ENCODE measurements around the gene PARL. TPM values are rescaled to one million over a fixed set of nuclear protein-coding genes. Genes with fewer than 3 reads are reported as not detected.

The PARL gene
- total RNA-seq, 1 experiment from 2014 or later = 69.7 TPM

- TF ChIP-seq POLR2AphosphoS5 (IDR thresholded peaks at IDR 0.05; ENCODE audit: low read depth, low read length) (no peak), EZH2phosphoT487 (IDR thresholded peaks at IDR 0.05; ENCODE audit: borderline replicate concordance) (no peak), RAD21 (IDR thresholded peaks at IDR 0.05; ENCODE audit: low read depth) (no peak), EGR1 (IDR thresholded peaks at IDR 0.05; ENCODE audit: low read depth) (no peak), POLR2A (IDR thresholded peaks at IDR 0.05; ENCODE audit: borderline replicate concordance, extremely low read depth, insufficient read depth, insufficient read length) (no peak), ZFX (IDR thresholded peaks at IDR 0.05) (no peak), YY1 (IDR thresholded peaks at IDR 0.05; ENCODE audit: extremely low read depth, insufficient replicate concordance, low read depth, low read length) (no peak), ELF1 (IDR thresholded peaks at IDR 0.05; ENCODE audit: borderline replicate concordance, low read depth) (no peak), ZNF274 (IDR thresholded peaks at IDR 0.05; ENCODE audit: low read depth, low read length) (no peak), TCF7L2 (IDR thresholded peaks at IDR 0.05; ENCODE audit: borderline replicate concordance, extremely low read depth, insufficient read depth, insufficient read length) (no peak)
- TF ChIP-seq, protein P1, sequence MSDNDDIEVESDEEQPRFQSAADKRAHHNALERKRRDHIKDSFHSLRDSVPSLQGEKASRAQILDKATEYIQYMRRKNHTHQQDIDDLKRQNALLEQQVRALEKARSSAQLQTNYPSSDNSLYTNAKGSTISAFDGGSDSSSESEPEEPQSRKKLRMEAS (IDR thresholded peaks at IDR 0.05) = no peak
These were observed 54.5 kb downstream of the PARL start (continued) for GRCh38 chr3:183830187-183830586.

DNA sequence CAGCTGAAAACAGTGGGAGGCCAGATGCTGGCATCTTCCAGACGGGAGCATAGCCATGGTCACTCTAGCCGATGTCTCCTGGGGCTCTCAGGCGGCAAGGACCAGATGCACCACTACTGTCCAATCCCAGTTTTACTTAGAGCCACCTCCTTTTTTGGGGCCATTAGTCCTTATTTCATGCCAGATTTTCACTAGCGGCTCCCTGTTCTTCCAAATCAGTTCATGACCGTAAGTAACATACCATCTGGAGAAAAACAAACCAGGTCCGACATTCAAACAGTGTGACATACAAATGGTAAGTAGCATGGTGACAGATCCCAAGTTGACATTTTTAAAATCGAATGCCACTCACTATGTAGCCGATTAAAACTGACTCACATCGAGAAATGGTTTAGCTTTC, 55.2 kb downstream of the PARL start:
- Histone ChIP-seq H3K4me1 (ENCODE audit: control insufficient read depth in 1 of 2, insufficient read depth in 2 of 2, low read length in 2 of 2) (peaks cover 0 to 6% of the 10 kb centered on the region in 2 experiments; a peak in 3 of 4 replicates), H3K9ac (ENCODE audit: low read length) (no peak overlapping the region), H3K9me2 (ENCODE audit: insufficient read depth) (no peaks in the 10 kb centered on the region), H3K27me3 (ENCODE audit: insufficient read depth, low read length) (no peaks in the 10 kb centered on the region), H3K27ac (ENCODE audit: low read depth, low read length) (no peak overlapping the region), H4K20me1 (ENCODE audit: insufficient read depth) (no peaks in the 10 kb centered on the region), H2AFZ (ENCODE audit: low read depth, low read length, poor library complexity, severe bottlenecking) (no peak overlapping the region), H3K9me3 (ENCODE audit: control insufficient read depth in 1 of 2, insufficient read depth in 1 of 2, low read depth in 1 of 2, low read length in 2 of 2) (no peaks in the 10 kb centered on the region), H3K79me2 (ENCODE audit: insufficient read depth, low read length) (no peaks in the 10 kb centered on the region), H3K36me3 (ENCODE audit: control insufficient read depth in 1 of 2, insufficient read depth in 2 of 2, low read length in 2 of 2) (peaks cover 14 to 19% of the 10 kb centered on the region in 2 experiments; a peak in 3 of 4 replicates), H3K4me2 (ENCODE audit: low read length) (no peak overlapping the region), H3K4me3 (replicated peaks in 1 of 2; ENCODE audit: low read depth in 1 of 2, low read length in 2 of 2) (no peak overlapping the region)
- ChIA-PET POLR2A (no interaction called here), CTCF (no interaction called here), RAD21 (ENCODE audit: low non-redundant PET in 1 of 2, low total read pairs in 2 of 2, uncharacterized antibody in 2 of 2, unreplicated experiment in 2 of 2) (no interaction called here)
- TF ChIP-seq ZBTB33 (IDR thresholded peaks at IDR 0.05; ENCODE audit: extremely low read depth, insufficient replicate concordance, low read length) (no peak), EZH2phosphoT487 (IDR thresholded peaks at IDR 0.05; ENCODE audit: borderline replicate concordance) (no peak), EZH2 (IDR thresholded peaks at IDR 0.05) (no peak), ELF1 (IDR thresholded peaks at IDR 0.05; ENCODE audit: borderline replicate concordance, low read depth) (no peak), CBX3 (IDR thresholded peaks at IDR 0.05; ENCODE audit: low read depth) (no peak)
- intact Hi-C loops (cut with micrococcal nuclease) = no loop called here
- DNase-seq (ENCODE audit: low read depth, low spot score) (no peak), ATAC-seq (no peak)
- no TSS peak for BruUV-seq (replicated peaks)

Measured in HCT116 (cell line).